GM21717 (cell line): Measurements from ENCODE around the gene OPCML.

Experiments
- ATAC-seq: cut with Tn5 transposase; IDR thresholded peaks from one replicate; pipeline ENCODE4 v1.9.1; 2021; ENCODE audit warnings: mild to moderate bottlenecking, moderate library complexity; ENCODE audit not compliant: unreplicated experiment

Gene OPCML

GRCh38 chr11:132544007-132544406 lies 988.3 kb downstream of the OPCML start:
- ATAC-seq: no peak

GRCh38 chr11:132541794-132542193 lies 990.5 kb downstream of the OPCML start:
- ATAC-seq: peak; percentile 51

GRCh38 chr11:132540581-132540980 lies 991.7 kb downstream of the OPCML start:
- ATAC-seq: no peak

GRCh38 chr11:132539590-132540368 lies 992.5 kb downstream of the OPCML start:
- ATAC-seq: no peak

GRCh38 chr11:132538642-132539041 lies 993.7 kb downstream of the OPCML start:
- ATAC-seq: no peak

- no peak for ATAC-seq
Observed at GRCh38 chr11:132535830-132536229, 996.5 kb downstream of the OPCML start.

GRCh38 chr11:132531921-132532320 lies 1000.4 kb downstream of the OPCML start:
- no peak for ATAC-seq

GRCh38 chr11:132528181-132528580 lies 1004.1 kb downstream of the OPCML start:
- no peak for ATAC-seq

GRCh38 chr11:132523929-132524328 lies 1008.4 kb downstream of the OPCML start:
- no peak for ATAC-seq

- no peak for ATAC-seq
Observed at GRCh38 chr11:132520199-132520598, 1012.1 kb downstream of the OPCML start.

- no peak for ATAC-seq
Observed at GRCh38 chr11:132519241-132519815, 1013.0 kb downstream of the OPCML start.

GRCh38 chr11:132504501-132505041 lies 1027.7 kb downstream of the OPCML start:
- ATAC-seq: no peak

GRCh38 chr11:132501356-132501755 lies 1030.9 kb downstream of the OPCML start:
- no peak for ATAC-seq

- ATAC-seq: no peak
Observed at GRCh38 chr11:132499661-132500060, 1032.6 kb downstream of the OPCML start.

GRCh38 chr11:132496341-132496740 lies 1036.0 kb downstream of the OPCML start:
- no peak for ATAC-seq

GRCh38 chr11:132493801-132494200 lies 1038.5 kb downstream of the OPCML start:
- ATAC-seq: no peak

- no peak for ATAC-seq
Observed at GRCh38 chr11:132490978-132491377, 1041.3 kb downstream of the OPCML start.

- no peak for ATAC-seq
Observed at GRCh38 chr11:132486060-132486459, 1046.2 kb downstream of the OPCML start.

GRCh38 chr11:132475026-132475425 lies 1057.3 kb downstream of the OPCML start:
- ATAC-seq: no peak

- ATAC-seq: no peak
Observed at GRCh38 chr11:132472411-132473172, 1059.7 kb downstream of the OPCML start.

- no peak for ATAC-seq
Observed at GRCh38 chr11:132471466-132471865, 1060.8 kb downstream of the OPCML start.

GRCh38 chr11:132466983-132467382 lies 1065.3 kb downstream of the OPCML start:
- ATAC-seq: no peak
